Endodermal cell (in vitro differentiated cells): ENCODE measurements around the gene NIPAL4. TPM values are rescaled to one million over a fixed set of nuclear protein-coding genes. Genes with fewer than 3 reads are reported as not detected.

Experiments
- DNase-seq: peaks from one replicate; pipeline ENCODE4 v3.0.0-alpha.2; 2017
- H3K27ac ChIP-seq: 2 replicates; pipeline ENCODE4 v1.5.1; 2013; ENCODE audit warnings: mild to moderate bottlenecking, low read depth, low read length, moderate library complexity
- H3K27me3 ChIP-seq: 2 replicates; pipeline ENCODE4 v1.6.1; 2013; ENCODE audit warnings: mild to moderate bottlenecking, low read length, moderate library complexity; ENCODE audit not compliant: insufficient read depth, control insufficient read depth, poor library complexity, severe bottlenecking
- H3K36me3 ChIP-seq: 2 replicates; pipeline ENCODE4 v1.7.0; 2013; ENCODE audit warnings: mild to moderate bottlenecking, low read length, moderate library complexity; ENCODE audit not compliant: control insufficient read depth, insufficient read depth
- H3K4me1 ChIP-seq: one replicate; pipeline ENCODE4 v1.7.0; 2013; ENCODE audit warnings: low read length; ENCODE audit not compliant: control insufficient read depth, insufficient read depth
- H3K4me3 ChIP-seq: 2 replicates; pipeline ENCODE4 v1.5.1; 2013; ENCODE audit warnings: mild to moderate bottlenecking, low read length, moderate library complexity
- H3K9ac ChIP-seq: 2 replicates; pipeline ENCODE4 v1.6.1; 2013; ENCODE audit warnings: mild to moderate bottlenecking, low read length, moderate library complexity; ENCODE audit not compliant: poor library complexity, severe bottlenecking; ENCODE audit errors: extremely low read depth
- H3K9me3 ChIP-seq: 2 replicates; pipeline ENCODE4 v1.6.1; 2013; ENCODE audit warnings: mild to moderate bottlenecking, low read length, moderate library complexity; ENCODE audit not compliant: control insufficient read depth
- H3K27ac Mint-ChIP-seq: 2 replicates; pipeline ENCODE4 v1.8.0; 2020; ENCODE audit warnings: mixed read lengths
- H3K27me3 Mint-ChIP-seq: 2 replicates; pipeline ENCODE4 v1.8.0; 2021; ENCODE audit warnings: mild to moderate bottlenecking, mixed read lengths; ENCODE audit not compliant: insufficient read depth
- H3K36me3 Mint-ChIP-seq: 2 replicates; pipeline ENCODE4 v1.8.0; 2020; ENCODE audit warnings: low read depth, mixed read lengths
- H3K4me1 Mint-ChIP-seq: 2 replicates; pipeline ENCODE4 v1.8.0; 2020; ENCODE audit warnings: mixed read lengths
- H3K4me3 Mint-ChIP-seq: 2 replicates; pipeline ENCODE4 v1.8.0; 2020; ENCODE audit warnings: mild to moderate bottlenecking, moderate library complexity, mixed read lengths
- H3K9me3 Mint-ChIP-seq: 2 replicates; pipeline ENCODE4 v1.8.0; 2020; ENCODE audit warnings: mild to moderate bottlenecking, mixed read lengths
- WGBS, 2 experiments: methylation state at CpG; one replicate each; pipeline versions ENCODE4 v1.1.5 to v1.1.7; 2013; ENCODE audit warnings: missing lambda C conversion rate in 2 of 2, mixed read lengths in 1 of 2; ENCODE audit not compliant: insufficient coverage in 1 of 2, insufficient read length in 1 of 2; 5-methylcytosine and 5-hydroxymethylcytosine counted together
- total RNA-seq, 2 donors: library from RNA; stranded (reverse); fragmentation: NEBNext Ultra II Directional in 1 of 2; extraction: Animal tissue kit (Norgen Biotek cat#: 25700) in 1 of 2; gene quantifications; 2 replicates in 1 of 2; 3 replicates in 1 of 2; pipeline ENCODE4 v1.2.1, GENCODE V29; 2021
- TF ChIP-seq, protein P1 (sequence below): fragments of 200-600 bp; sonication (generic); conservative IDR thresholded peaks from 2 replicates; pipeline ENCODE4 v1.5.0; 2021; ENCODE audit warnings: antibody characterized with exemption, mild to moderate bottlenecking

The NIPAL4 gene
- total RNA-seq, 2 donors from 2014 or later = not detected

DNA sequence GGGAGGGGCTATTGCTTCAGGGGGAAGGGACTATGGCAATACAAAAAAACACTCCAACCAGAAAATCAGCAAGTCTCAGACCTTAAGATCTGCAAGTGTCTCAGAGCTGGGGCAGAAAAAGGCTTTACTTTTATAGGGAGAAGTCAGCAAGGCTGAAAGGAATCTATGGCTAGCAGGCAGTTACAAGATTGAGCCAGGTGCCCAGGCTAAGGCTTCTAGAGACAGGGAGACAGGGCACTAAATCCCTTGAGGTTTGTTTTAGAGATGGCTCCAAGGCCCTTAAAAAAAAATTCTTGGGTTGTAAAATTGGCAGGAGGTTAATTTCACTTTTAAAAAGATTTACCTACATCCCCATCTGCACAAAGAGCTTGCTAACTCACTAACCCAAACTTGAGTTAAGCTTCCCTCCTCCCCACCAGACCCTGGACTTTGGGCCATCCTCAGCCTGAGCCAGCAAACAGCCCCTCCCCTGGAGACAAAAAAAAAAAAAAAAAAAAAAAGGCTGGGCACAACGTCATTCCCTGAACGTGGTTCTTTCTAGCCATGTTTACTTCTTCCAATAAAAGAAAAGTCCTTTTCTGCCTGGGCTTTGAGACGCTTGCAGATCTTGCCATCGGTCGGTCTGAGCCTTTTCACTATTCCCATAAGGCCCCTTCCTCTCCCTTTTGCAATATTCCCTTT lies 17.9 kb downstream of the NIPAL4 start:
- no peaks in the 10 kb centered on the region for H3K27me3 Mint-ChIP-seq
- TF ChIP-seq, protein P1, sequence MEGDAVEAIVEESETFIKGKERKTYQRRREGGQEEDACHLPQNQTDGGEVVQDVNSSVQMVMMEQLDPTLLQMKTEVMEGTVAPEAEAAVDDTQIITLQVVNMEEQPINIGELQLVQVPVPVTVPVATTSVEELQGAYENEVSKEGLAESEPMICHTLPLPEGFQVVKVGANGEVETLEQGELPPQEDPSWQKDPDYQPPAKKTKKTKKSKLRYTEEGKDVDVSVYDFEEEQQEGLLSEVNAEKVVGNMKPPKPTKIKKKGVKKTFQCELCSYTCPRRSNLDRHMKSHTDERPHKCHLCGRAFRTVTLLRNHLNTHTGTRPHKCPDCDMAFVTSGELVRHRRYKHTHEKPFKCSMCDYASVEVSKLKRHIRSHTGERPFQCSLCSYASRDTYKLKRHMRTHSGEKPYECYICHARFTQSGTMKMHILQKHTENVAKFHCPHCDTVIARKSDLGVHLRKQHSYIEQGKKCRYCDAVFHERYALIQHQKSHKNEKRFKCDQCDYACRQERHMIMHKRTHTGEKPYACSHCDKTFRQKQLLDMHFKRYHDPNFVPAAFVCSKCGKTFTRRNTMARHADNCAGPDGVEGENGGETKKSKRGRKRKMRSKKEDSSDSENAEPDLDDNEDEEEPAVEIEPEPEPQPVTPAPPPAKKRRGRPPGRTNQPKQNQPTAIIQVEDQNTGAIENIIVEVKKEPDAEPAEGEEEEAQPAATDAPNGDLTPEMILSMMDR = no peak
- WGBS, 2 experiments = 74 to 82% methylated on average over 5 of the region's 5 CpGs
- no peaks in the 10 kb centered on the region for H3K9me3 Mint-ChIP-seq
- H3K36me3 Mint-ChIP-seq = peaks cover 53% of the 10 kb centered on the region
- DNase-seq = no peak
- no peak overlapping the region for H3K27ac ChIP-seq
- H3K4me3 ChIP-seq = no peak overlapping the region
- H3K4me1 Mint-ChIP-seq = peaks cover 35% of the 10 kb centered on the region
- H3K27me3 ChIP-seq = no peaks in the 10 kb centered on the region
- peaks cover 94% of the 10 kb centered on the region for H3K36me3 ChIP-seq
- H3K9me3 ChIP-seq = no peaks in the 10 kb centered on the region
- H3K27ac Mint-ChIP-seq = no peak overlapping the region
- peaks cover 11% of the 10 kb centered on the region for H3K4me1 ChIP-seq
- H3K4me3 Mint-ChIP-seq = no peak overlapping the region
- H3K9ac ChIP-seq = no peak overlapping the region

DNA sequence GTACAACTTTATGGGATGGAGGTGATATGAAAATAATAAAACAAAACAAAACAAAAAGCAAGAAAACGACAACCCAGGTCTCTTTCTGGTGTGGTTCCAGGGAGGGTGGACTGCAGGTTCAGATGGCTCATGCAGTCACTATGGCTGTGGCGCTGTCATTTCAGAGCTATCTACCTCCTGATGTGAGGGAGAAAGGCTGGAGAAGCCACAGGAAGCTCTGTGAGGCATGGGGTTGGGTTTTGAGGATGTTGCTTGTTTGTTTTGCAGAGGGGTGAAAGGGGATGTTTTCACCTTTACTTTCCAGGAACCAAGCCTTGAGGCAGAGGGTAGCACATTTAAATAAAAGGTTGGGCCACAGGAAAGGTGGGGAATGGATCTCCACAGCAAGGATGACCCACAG lies 18.7 kb downstream of the NIPAL4 start:
- 71 to 81% methylated on average over 1 to 2 of the region's 2 CpGs for WGBS, 2 experiments
- no peaks in the 10 kb centered on the region for H3K9me3 ChIP-seq
- Mint-ChIP-seq H3K27me3 (no peaks in the 10 kb centered on the region), H3K36me3 (peaks cover 53% of the 10 kb centered on the region), H3K4me1 (peaks cover 35% of the 10 kb centered on the region), H3K27ac (peak overlapping the region; percentile 78), H3K4me3 (no peak overlapping the region), H3K9me3 (no peaks in the 10 kb centered on the region)
- TF ChIP-seq, protein P1 = no peak
- DNase-seq = peak; percentile 73
- peaks cover 11% of the 10 kb centered on the region for H3K4me1 ChIP-seq
- H3K4me3 ChIP-seq = no peak overlapping the region
- no peak overlapping the region for H3K27ac ChIP-seq
- H3K9ac ChIP-seq = no peak overlapping the region
- peaks cover 96% of the 10 kb centered on the region for H3K36me3 ChIP-seq
- no peaks in the 10 kb centered on the region for H3K27me3 ChIP-seq

DNA sequence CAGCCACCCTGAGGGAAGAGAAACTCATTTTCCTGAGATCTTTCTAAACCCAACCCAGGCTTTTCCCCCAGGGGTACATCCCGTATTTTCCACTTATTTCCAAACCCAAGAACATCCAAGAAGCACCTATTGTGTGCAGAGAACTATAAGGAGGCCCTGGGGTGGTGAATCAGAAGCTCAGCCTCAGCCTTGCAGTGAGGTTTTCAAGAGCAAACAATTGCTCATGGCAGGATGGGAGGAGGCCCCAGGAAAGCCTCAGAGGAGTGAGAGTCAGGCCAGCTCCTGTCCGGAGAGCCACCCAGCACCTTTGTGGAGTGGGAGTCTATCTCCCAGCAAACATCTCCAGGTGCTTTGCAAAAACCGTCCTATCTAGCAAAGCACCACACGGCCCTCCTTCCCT lies 19.2 kb downstream of the NIPAL4 start:
- WGBS, 2 experiments = 40 to 83% methylated on average over 1 to 4 of the region's 4 CpGs
- no peak overlapping the region for H3K9ac ChIP-seq

More for the DNA sequence above, 19.2 kb downstream of the NIPAL4 start:
- TF ChIP-seq, protein P1 = no peak
- H3K27ac ChIP-seq = no peak overlapping the region
- H3K9me3 ChIP-seq = no peaks in the 10 kb centered on the region
- no peaks in the 10 kb centered on the region for H3K27me3 Mint-ChIP-seq
- peaks cover 11% of the 10 kb centered on the region for H3K4me1 ChIP-seq
- no peaks in the 10 kb centered on the region for H3K27me3 ChIP-seq
- H3K36me3 ChIP-seq = peaks cover 96% of the 10 kb centered on the region
- peak overlapping the region; percentile 78 for H3K27ac Mint-ChIP-seq
- no peak overlapping the region for H3K4me3 ChIP-seq
- peaks cover 35% of the 10 kb centered on the region for H3K4me1 Mint-ChIP-seq
- H3K9me3 Mint-ChIP-seq = no peaks in the 10 kb centered on the region
- H3K4me3 Mint-ChIP-seq = no peak overlapping the region
- peaks cover 58% of the 10 kb centered on the region for H3K36me3 Mint-ChIP-seq
- no peak for DNase-seq
